SKM-1 (cell line): ENCODE measurements around the gene DENND4C.
A peak's percentile ranks its signal among the peaks of the same experiment; 100 is the strongest.
"Not testable (repeated sequence)": the region's sequence is repeated elsewhere in the genome, so short reads cannot be mapped to it uniquely, and the experiment has no call there.

Experiments used
- DNase-seq: peaks from one replicate; lab custom pipeline; 2025; ENCODE audit not compliant: unreplicated experiment; lab: John Stamatoyannopoulos, UW

DENND4C gene

GRCh38 chr9:19230355-19231125 lies at the start of gene DENND4C:
TSS of gene DENND4C (plus strand) at chr9:19230693. CDS start at chr9:19276175, 45,482 bp downstream.
- DNase-seq: peak; percentile 79

DNA sequence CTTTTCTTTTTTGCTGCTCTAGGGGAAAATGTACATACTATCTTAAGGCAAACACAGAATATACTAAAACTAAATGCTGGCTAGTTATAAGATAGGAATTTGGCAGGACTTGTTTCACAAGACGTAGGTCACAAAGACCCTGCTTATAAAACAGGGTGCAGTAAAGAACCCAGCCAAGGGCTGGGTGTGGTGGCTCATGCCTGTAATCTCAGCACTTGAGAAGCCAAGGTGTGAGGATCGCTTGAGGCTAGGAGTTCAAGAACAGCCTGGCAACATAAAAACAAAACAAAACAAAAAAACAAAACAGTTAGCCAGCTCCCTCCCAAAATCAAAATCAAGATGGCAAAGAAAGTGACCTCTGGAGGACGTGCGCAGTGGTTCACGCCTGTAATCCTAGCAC lies 49.5 kb upstream of the DENND4C start:
- DNase-seq: no peak

GRCh38 chr9:19181561-19181960 lies 48.9 kb upstream of the DENND4C start:
- DNase-seq: no peak

DNA sequence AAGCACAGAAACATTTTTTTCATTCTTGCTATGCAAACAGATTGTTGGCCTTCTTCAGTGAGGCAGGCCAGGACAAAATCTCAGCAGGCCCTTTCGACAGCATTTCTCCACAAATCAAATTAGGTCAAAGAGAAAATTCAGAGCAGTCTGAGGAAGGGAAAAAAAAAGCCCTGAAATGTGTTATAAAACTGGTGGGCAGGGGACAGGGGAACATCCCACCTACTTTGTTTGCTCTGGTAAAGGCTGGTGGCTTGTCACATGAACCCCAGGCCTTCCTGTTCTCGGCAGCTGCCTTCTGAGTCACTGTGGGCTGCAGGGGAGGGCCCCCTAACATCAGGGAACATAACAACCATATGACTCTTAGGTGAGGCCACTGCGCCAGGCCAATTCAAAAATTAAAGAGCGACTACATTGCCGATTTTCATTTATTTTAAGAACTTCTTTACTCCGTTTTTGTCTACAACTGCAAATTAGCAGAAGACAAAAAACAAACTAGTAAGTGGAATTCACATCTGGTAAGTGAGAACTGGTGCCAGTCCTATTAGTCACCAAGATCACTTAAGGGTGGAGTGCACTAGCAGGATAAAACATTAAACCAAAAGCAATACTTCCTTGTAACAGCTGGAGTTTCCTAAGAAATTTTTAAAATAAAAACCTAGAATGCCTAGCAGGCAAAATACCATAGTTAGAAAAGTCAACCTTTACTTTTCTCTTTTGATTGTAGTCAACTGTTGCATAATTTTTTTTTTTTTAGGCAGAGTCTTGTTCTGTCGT lies 46.2 kb upstream of the DENND4C start:
- DNase-seq: no peak

- no peak for DNase-seq
Measured at GRCh38 chr9:19185191-19185590, 45.3 kb upstream of the DENND4C start.

DNA sequence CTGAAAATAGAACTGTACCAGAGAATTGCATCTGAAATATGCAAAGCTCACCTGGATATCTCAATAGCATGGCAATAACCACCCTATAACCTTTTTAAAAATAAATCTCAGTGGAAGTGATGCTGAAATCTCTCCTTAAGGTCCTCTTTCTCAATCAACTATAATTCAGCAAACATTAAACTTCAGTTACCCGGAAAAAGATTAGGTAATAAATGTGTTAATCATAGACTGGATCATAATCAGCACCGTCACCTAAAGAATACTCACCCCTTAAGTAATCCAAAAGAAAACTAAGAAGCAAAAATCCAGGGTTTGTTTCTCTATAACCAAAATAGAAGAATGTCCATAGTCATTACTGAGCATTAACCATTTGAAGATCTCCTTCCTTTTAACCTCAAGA lies 44.3 kb upstream of the DENND4C start:
- no peak for DNase-seq

DNA sequence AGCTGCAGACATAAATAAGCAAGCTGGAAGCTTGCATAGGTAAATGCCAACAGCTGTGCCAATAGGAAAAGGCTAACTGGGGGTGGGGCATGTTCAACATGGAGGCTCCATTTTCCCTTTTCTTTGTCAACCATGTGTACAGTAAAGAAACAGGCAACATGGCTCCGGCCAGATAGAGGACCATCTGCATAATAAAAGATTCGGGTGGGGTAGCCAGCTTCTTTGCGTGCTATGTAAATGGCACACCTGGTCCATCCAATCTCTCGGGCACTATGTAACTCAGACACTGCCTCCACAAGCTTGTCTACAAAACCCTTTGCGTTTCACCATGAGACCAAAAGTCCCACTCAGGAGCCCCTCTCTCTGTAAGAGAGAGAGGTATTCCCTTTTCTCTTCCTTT lies 41.7 kb upstream of the DENND4C start:
- DNase-seq: no peak

DNA sequence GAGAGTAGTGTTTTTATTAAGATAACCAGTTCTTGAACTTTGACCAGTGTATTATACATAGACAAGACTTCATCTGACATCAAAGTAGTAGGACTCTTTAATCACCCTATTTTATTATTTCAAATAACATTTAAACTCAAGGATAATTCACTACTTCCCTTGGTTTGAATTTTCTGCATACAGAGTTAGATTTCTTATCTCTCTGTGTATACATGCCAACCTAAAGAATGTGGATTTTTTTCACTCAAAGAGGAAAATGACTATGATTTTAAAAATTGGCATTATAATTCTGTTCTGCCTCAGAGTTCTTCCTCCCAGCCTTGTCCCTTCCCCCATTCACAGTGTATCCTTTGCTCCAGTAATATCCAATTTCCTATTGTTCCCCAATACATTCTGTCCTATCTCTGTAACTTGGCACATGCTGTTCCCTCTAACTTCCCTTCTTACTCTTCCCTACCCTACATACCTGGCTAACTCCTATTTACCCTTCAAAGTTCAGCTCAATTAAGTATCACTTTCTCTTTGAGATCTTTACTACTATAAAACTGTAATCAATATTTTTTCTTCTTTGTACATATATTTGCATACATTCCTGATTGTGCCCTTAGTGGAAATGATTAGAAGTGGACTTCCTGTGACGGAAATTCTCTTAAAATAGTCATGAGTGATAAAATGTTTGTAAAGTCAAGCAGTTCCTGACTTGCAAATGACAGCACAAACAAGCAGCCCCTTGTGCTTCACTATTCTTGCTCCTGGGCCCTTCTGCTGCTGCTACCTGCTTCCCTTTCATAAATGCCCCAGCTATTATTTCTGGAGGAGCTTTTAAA lies 38.1 kb upstream of the DENND4C start:
- DNase-seq: no peak

DNA sequence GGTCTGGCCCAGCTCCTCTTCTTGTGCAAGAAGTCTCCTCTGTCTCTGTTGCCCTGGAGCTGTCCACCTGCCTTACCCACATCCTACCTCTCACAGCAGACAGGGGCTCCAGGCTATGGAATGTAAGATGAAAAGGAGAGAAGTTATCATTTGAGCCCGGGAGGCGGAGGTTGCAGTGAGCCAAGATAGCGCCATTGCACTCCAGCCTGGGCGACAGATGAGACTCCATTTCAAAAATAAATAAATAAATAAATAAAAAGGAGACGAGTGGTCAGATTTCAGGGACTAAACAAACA lies 37.5 kb upstream of the DENND4C start:
- no peak for DNase-seq

DNA sequence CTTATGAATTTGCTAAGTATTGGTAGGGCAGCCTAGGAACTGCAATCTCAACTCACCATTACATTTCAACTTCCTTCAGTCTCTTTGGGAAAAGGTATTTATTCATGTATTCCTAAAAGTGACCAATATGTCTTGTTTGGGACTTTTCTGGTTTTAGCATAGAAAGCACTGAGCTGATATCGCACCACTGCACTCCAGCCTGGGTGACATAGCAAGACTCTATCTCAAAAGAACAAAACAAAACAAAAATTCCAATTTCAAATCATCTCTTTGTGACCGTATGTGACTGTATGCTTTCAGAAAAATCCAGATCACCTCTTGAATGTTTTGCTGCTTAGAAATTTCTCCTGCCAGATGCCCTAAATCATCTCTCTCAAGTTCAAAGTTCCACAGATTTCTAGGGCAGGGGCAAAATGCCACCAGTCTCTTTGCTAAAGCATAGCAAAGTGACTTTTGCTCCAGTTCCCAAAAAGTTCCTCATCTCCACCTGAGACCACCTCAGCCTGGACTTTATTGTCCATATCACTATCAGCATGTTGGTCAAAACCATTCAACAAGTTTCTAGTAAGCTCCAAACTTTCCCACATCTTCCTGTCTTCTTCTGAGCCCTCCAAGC lies 37.0 kb upstream of the DENND4C start:
- not testable (repeated sequence) for DNase-seq

- DNase-seq: no peak
Measured at GRCh38 chr9:19198406-19198805, 32.1 kb upstream of the DENND4C start.

DNA sequence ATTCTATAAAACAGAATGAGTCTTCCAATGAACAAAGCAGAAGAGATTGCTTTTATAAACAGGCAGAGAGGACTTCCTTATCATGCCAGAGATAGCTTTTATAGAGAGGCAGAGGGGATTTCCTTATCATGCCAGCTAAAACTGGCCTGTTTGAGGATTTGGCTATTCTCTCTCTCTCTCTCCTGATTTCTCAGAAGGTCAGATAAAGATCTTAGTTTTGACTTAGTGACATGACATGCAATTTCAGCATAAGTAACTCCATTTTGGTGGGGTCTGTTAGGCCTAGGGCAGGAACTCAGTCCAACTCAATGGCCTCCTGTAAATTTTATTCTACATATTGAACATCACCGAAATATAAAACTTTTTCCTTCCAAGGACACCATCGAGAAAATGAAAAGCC lies 31.5 kb upstream of the DENND4C start:
- no peak for DNase-seq

GRCh38 chr9:19200229-19200628 lies 30.3 kb upstream of the DENND4C start:
- DNase-seq: no peak

- DNase-seq: no peak
Measured at GRCh38 chr9:19201899-19202891, 28.3 kb upstream of the DENND4C start.

DNA sequence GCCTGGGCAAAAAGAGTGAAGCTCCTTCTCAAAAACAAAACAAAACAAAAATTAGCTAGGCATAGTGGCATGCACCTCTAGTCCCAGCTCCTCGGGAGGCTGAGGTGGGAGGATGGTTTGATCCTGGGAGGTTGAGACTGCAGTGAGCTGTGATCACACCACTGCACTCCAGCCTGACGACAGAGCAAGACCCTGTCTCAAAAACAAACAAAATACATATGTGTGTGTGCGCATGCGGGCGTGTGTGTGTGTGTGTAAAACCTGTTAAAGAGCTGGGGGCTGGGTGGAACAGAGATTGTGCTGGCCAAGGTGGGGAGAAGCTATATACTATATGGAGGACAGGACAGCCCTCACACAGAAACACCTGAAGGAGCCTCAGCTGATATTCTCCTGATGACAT lies 27.4 kb upstream of the DENND4C start:
- DNase-seq: no peak

GRCh38 chr9:19208653-19209052 lies 21.8 kb upstream of the DENND4C start:
- no peak for DNase-seq

GRCh38 chr9:19209188-19209587 lies 21.3 kb upstream of the DENND4C start:
- no peak for DNase-seq

DNA sequence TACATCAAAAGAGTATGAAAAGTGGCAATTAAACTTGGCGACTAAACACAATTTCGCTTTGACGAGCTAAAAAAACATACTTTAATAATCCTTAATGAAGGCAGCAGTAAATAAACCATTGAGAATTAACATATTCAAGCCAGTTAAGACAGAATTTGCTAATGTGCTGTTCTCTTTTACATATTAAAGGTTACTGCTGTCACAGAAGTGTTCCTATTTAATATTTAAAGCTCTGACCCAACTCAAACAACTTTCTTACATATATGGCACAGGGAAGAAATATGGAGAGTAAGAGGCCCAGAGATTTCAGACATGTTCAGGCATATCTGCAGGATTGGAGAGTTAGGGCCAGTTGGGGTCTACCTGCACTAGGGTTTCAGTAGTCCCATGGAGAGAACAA lies 16.7 kb upstream of the DENND4C start:
- DNase-seq: no peak

GRCh38 chr9:19216466-19216865 lies 14.0 kb upstream of the DENND4C start:
- DNase-seq: no peak

DNA sequence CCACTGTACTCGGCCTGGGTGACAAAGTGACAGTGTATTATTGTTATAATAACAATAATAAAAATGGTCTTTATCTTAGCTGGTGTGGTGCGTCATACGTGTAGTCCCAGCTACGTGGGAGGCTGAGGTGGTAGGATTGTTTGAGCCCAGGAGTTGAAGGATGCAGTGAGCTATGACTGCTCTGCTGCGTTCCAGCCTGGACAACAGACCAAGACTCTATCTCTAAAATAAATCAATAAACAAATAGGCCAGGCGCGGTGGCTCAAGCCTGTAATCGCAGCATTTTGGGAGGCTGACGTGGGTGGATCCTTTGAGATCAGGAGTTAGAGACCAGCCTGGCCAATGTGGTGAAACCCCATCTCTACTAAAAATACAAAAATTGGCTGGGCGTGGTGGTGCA lies 9.2 kb upstream of the DENND4C start:
- DNase-seq: no peak
